ENCODE results near the gene LPP.

Gene LPP, protein sequence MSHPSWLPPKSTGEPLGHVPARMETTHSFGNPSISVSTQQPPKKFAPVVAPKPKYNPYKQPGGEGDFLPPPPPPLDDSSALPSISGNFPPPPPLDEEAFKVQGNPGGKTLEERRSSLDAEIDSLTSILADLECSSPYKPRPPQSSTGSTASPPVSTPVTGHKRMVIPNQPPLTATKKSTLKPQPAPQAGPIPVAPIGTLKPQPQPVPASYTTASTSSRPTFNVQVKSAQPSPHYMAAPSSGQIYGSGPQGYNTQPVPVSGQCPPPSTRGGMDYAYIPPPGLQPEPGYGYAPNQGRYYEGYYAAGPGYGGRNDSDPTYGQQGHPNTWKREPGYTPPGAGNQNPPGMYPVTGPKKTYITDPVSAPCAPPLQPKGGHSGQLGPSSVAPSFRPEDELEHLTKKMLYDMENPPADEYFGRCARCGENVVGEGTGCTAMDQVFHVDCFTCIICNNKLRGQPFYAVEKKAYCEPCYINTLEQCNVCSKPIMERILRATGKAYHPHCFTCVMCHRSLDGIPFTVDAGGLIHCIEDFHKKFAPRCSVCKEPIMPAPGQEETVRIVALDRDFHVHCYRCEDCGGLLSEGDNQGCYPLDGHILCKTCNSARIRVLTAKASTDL

GRCh38 chr3:188154014-188154808 is at the start of gene LPP:
Gene LPP (plus strand): TSS chr3:188154157. CDS start chr3:188406121, 251,964 bp downstream.
- peak; percentile 41 to 59 for DNase-seq
- TF ChIP-seq GATA1 (IDR thresholded peaks at IDR 0.05; ENCODE audit: low read depth, low read length) (no peak), POLR2A (IDR thresholded peaks at IDR 0.05; ENCODE audit: low read length) (no peak)

- TF ChIP-seq POLR2A (IDR thresholded peaks at IDR 0.05; ENCODE audit: low read length) (no peak), GATA1 (IDR thresholded peaks at IDR 0.05; ENCODE audit: low read depth, low read length) (no peak)
- DNase-seq = no peak
Measured at GRCh38 chr3:188106006-188106405, 48.0 kb upstream of the LPP start.

- TF ChIP-seq POLR2A (IDR thresholded peaks at IDR 0.05; ENCODE audit: low read length) = no peak
- no peak for TF ChIP-seq GATA1 (IDR thresholded peaks at IDR 0.05; ENCODE audit: low read depth, low read length)
- DNase-seq = no peak
Measured at GRCh38 chr3:188106454-188106853, 47.5 kb upstream of the LPP start.

GRCh38 chr3:188106887-188107830 is 46.8 kb upstream of the LPP start:
- no peak for DNase-seq
- TF ChIP-seq POLR2A (IDR thresholded peaks at IDR 0.05; ENCODE audit: low read length) (no peak), GATA1 (IDR thresholded peaks at IDR 0.05; ENCODE audit: low read depth, low read length) (no peak)

DNA sequence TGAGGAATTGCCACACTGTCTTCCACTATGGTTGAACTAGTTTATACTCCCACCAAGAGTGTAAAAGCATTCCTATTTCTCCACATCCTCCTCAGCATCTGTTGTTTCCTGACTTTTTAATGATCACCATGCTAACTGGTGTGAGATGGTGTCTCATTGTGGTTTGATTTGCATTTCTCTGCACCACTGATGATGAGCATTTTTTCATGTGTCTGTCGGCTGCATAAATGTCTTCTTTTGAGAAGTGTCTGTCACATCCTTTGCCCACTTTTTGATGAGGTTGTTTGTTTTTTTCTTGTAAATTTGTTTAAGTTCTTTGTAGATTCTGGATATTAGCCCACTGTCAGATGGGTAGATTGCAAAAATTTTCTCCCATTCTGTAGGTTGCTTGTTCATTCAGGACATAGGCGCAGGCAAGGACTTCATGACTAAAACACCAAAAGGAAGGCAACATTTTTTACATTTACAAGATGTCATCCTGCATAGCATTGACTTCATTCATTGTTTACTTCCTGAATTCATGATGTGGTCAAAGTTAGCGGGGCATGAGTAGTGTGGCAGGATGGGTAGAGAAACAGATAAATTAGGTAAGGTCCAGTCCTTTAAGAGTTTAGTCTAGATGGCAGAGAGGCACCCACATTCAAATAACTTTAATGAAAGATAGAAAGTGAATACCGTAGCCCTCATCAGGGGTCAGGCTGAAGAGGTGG is 45.1 kb upstream of the LPP start:
- no peak for DNase-seq
- TF ChIP-seq GATA1 (IDR thresholded peaks at IDR 0.05; ENCODE audit: low read depth, low read length) = no peak
- no peak for TF ChIP-seq POLR2A (IDR thresholded peaks at IDR 0.05; ENCODE audit: low read length)

DNA sequence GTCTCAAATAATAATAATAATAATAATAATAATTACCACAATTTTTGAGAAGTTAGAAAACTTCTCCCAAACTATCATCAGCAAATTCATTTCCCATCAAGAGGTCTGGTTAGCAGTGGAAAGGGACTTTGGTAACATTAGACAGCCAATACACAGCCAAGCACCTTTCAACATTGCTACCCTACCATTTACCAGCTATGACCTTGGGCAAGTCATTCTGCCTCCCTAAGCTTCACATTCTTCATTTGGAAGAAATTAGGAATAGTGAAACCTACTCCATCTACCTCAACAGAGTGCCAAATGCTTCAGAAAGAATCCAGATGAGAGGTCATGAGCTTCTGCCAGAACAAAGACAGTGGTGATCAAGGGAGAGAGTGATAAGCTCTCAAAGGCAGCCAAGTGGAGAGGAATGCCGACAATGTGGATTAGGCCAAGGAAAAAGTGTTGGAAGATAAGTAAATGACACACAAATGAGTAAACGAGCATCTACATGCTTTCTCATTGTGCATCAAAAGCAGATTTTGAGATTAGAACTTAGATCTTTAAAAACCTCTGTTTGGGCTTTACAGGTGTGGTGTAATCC is 42.9 kb upstream of the LPP start:
- no peak for DNase-seq
- no peak for TF ChIP-seq POLR2A (IDR thresholded peaks at IDR 0.05; ENCODE audit: low read length)
- TF ChIP-seq GATA1 (IDR thresholded peaks at IDR 0.05; ENCODE audit: low read depth, low read length) = no peak

DNA sequence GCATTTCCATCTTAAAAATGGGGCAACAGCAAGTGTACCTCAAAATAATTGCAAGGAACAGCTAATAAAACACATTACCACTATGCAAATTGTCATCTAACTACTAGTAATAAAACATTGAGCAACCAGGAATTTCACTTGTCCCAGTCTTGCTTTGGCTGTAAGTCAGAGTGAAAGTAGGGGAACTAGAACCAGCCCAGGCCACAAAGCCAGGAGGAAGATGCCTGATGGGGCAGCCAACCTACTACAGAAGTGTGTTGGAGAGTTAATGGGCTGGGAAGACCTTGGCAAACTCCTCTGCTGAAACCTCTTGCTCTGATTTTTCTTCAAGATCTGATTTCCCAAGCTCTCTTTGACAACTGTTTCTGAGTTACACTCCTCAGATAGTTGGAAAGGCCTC is 40.2 kb upstream of the LPP start:
- TF ChIP-seq POLR2A (IDR thresholded peaks at IDR 0.05; ENCODE audit: low read length) (no peak), GATA1 (IDR thresholded peaks at IDR 0.05; ENCODE audit: low read depth, low read length) (no peak)
- DNase-seq = no peak

GRCh38 chr3:188119846-188120245 is 34.1 kb upstream of the LPP start:
- DNase-seq = no peak

DNA sequence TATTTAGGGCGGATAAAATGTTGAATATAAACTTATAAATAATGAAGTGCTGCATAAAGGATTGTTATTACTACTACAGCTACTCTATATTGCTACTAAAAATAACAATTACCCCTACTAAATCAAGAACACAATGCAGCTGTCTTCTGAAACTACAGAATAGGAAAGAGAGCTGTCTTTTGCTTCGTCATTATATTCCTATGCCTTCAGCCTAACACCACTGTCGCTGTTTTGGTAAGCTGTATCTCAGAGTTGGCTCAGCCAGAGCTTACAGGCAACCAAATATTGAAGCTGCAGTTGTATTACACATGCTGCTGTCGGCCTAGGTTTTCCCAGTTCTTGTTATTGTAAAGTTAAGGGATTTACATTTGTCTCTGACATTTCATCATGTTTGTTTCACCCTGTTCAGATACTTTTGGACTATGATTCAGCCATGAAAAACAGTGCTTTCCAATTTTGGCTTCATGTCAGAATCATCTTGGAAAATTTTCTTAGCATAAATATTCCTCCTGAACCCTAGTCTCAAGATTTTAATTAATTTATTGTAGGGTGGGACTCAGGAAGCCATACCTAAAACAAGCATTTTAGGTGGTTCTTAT is 31.3 kb upstream of the LPP start:
- TF ChIP-seq GATA1 (IDR thresholded peaks at IDR 0.05; ENCODE audit: low read depth, low read length) (no peak), POLR2A (IDR thresholded peaks at IDR 0.05; ENCODE audit: low read length) (no peak)
- DNase-seq = no peak

More at GRCh38 chr3:188119846-188120245, 34.1 kb upstream of the LPP start:
- TF ChIP-seq POLR2A (IDR thresholded peaks at IDR 0.05; ENCODE audit: low read length) (no peak), GATA1 (IDR thresholded peaks at IDR 0.05; ENCODE audit: low read depth, low read length) (no peak)

DNA sequence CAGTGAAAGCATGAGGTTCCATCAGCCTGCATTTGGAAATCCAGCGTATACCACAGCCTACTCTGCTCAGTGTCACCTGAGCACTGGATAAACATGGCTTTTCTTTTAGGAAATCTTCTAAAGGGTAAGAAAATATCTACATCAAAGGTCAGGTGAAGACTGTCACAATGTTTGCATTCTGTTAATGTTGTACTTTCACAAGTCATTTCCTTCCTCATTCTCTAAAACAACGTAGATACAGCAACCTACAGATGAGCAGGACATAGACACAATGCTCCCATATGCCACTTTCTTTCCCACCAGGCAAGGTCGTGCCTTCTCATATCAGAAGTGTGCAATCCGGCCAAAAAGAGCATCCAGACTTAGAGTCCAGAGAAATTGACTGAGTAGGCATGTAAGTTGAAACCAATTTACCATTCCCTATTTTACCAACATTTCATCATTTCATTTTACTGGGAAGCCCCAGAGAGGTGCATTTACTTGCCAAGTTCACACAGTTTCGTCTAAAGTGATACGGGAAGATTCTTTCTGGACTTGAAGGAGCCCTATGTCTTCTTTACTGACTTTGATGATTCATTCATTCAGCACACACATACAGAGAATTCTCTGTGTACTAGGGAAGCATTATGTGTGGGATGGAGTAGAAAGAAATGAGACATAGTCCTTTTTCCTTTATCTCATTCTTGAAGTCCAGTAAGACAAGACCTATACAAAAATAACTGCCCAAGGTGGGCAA is 30.6 kb upstream of the LPP start:
- TF ChIP-seq GATA1 (IDR thresholded peaks at IDR 0.05; ENCODE audit: low read depth, low read length) (no peak), POLR2A (IDR thresholded peaks at IDR 0.05; ENCODE audit: low read length) (no peak)
- DNase-seq = no peak

DNA sequence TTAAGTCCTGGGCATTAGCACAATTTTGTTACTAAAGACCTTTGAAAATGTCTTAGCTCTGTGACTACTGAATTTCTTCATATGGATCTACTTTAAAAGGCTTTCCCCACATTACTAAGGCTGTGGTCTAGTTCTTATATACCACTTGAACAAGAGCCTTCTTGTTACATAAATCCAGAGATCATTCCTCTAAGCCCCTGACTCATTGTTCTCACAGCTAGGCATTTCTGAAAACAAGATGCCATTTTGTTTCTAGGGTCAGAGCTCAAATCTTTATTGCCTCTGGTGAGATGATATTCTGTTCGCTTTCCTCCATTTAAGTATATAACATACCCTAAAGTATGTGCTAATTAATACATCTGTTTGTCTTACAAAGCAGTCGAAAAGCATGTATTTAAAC is 29.8 kb upstream of the LPP start:
- TF ChIP-seq GATA1 (IDR thresholded peaks at IDR 0.05; ENCODE audit: low read depth, low read length) = no peak
- no peak for TF ChIP-seq POLR2A (IDR thresholded peaks at IDR 0.05; ENCODE audit: low read length)
- no peak for DNase-seq
